B cell (primary cell): ENCODE data around the gene UBE2R2. TPM values are rescaled to one million over a fixed set of nuclear protein-coding genes. Genes with fewer than 3 reads are reported as not detected.

Experiments used
- ATAC-seq: fragments of 200-7000 bp; cut with Tn5 transposase; one replicate; pipeline ENCODE4 v1.10.0; 2021; ENCODE audit warnings: low read depth, mild to moderate bottlenecking, moderate number of reproducible peaks, moderate library complexity
- CTCF ChIA-PET: fragments of 350-600 bp; sonication (Branson Sonifier 250); formaldehyde crosslinking; loops from one replicate; lab custom pipeline; 2021; ENCODE audit warnings: antibody characterized with exemption, inconsistent platforms; lab: Charles Lee
- POLR2A ChIA-PET: fragments of 350-600 bp; sonication (Branson Sonifier 250); formaldehyde crosslinking; loops from one replicate; lab custom pipeline; 2021; ENCODE audit warnings: antibody characterized with exemption; lab: Charles Lee
- DNase-seq: peaks from one replicate; pipeline ENCODE4 v3.0.0; 2013
- H2AFZ ChIP-seq: 2 replicates; pipeline ENCODE4 v1.6.1; 2012; ENCODE audit warnings: mild to moderate bottlenecking, low read depth, low read length; ENCODE audit not compliant: insufficient read depth, poor library complexity, severe bottlenecking
- H3K27ac ChIP-seq, 2 donors: 1 replicate in 1 of 2; 2 replicates in 1 of 2; pipeline ENCODE4 v1.5.1; 2012 to 2013; ENCODE audit warnings: low read length in 2 of 2, mild to moderate bottlenecking in 2 of 2, moderate library complexity in 1 of 2
- H3K27me3 ChIP-seq, 4 experiments: fragments of 200-600 bp in 1 of 4; sonication (generic) in 1 of 4; replicated peaks in 1 of 4; 1 replicate in 2 of 4; 2 replicates in 2 of 4; pipeline versions ENCODE4 v1.6.1 to v1.7.0; 2013 to 2016; ENCODE audit warnings: low read length in 3 of 4, mild to moderate bottlenecking in 2 of 4, mixed read lengths in 1 of 4, moderate library complexity in 1 of 4; ENCODE audit not compliant: insufficient read depth in 4 of 4, control insufficient read depth in 3 of 4; ENCODE audit errors: control extremely low read depth in 1 of 4
- H3K36me3 ChIP-seq, 2 experiments: replicated peaks in 1 of 2; 1 replicate in 1 of 2; 2 replicates in 1 of 2; pipeline versions ENCODE4 v1.6.1 to v1.7.1; 2013; ENCODE audit warnings: low read length in 1 of 2; ENCODE audit not compliant: insufficient read depth in 2 of 2, control insufficient read depth in 1 of 2; ENCODE audit errors: control extremely low read depth in 1 of 2, extremely low read depth in 1 of 2
- H3K4me1 ChIP-seq, 2 donors: fragments of 200-600 bp in 1 of 2; sonication (generic) in 1 of 2; 1 replicate in 1 of 2; 2 replicates in 1 of 2; pipeline versions ENCODE4 v1.5.1 to v1.6.1; 2013 to 2017; ENCODE audit warnings: low read length in 2 of 2; ENCODE audit not compliant: control insufficient read depth in 2 of 2, insufficient read depth in 2 of 2
- H3K4me2 ChIP-seq: replicated peaks from 2 replicates; pipeline ENCODE3; 2012; ENCODE audit warnings: mild to moderate bottlenecking, low read depth, low read length; ENCODE audit not compliant: poor library complexity, severe bottlenecking
- H3K4me3 ChIP-seq, 5 experiments: fragments of 200-600 bp in 1 of 5; sonication (generic) in 1 of 5; 1 replicate in 3 of 5; 2 replicates in 2 of 5; pipeline versions ENCODE4 v1.5.1 to v1.7.0; 2011 to 2016; ENCODE audit warnings: low read length in 4 of 5, mild to moderate bottlenecking in 4 of 5, low read depth in 2 of 5, control low read depth in 1 of 5, moderate library complexity in 1 of 5; ENCODE audit not compliant: insufficient read depth in 1 of 5; ENCODE audit errors: control extremely low read depth in 1 of 5, extremely low read depth in 1 of 5
- H3K79me2 ChIP-seq: fragments of 200-600 bp; sonication (generic); one replicate; pipeline ENCODE4 v1.6.0; 2016; ENCODE audit warnings: low read length; ENCODE audit not compliant: control insufficient read depth, insufficient read depth
- H3K9ac ChIP-seq: fragments of 200-600 bp; sonication (generic); 2 replicates; pipeline ENCODE4 v1.6.1; 2017; ENCODE audit warnings: mild to moderate bottlenecking, low read length, moderate library complexity
- H3K9me3 ChIP-seq, 3 donors: one replicate each; pipeline versions ENCODE4 v1.6.1 to v1.7.1; 2013; ENCODE audit warnings: low read length in 2 of 3; ENCODE audit not compliant: control insufficient read depth in 2 of 3, insufficient read depth in 1 of 3; ENCODE audit errors: control extremely low read depth in 1 of 3
- H4K20me1 ChIP-seq: 2 replicates; pipeline ENCODE4 v1.6.0; 2012; ENCODE audit warnings: mild to moderate bottlenecking, low read length; ENCODE audit not compliant: insufficient read depth, control insufficient read depth, poor library complexity, severe bottlenecking
- H3K27ac Mint-ChIP-seq: one replicate; pipeline ENCODE4 v1.8.0; 2021; ENCODE audit warnings: mixed read lengths
- H3K27me3 Mint-ChIP-seq: one replicate; pipeline ENCODE4 v1.8.0; 2021; ENCODE audit warnings: mixed read lengths
- H3K4me1 Mint-ChIP-seq: one replicate; pipeline ENCODE4 v1.8.0; 2021; ENCODE audit warnings: mixed read lengths
- H3K4me3 Mint-ChIP-seq: one replicate; pipeline ENCODE4 v1.8.0; 2021; ENCODE audit warnings: mixed read lengths
- H3K9me3 Mint-ChIP-seq: one replicate; pipeline ENCODE4 v1.8.0; 2022; ENCODE audit warnings: mixed read lengths; ENCODE audit not compliant: insufficient read depth
- CTCF ChIP-seq: fragments of 200-600 bp; IDR thresholded peaks from one replicate; pipeline ENCODE4 v1.8.0; 2022; ENCODE audit warnings: antibody characterized with exemption, mild to moderate bottlenecking
- EZH2 ChIP-seq: IDR thresholded peaks from 2 replicates; pipeline ENCODE4 v1.6.1; 2012; ENCODE audit warnings: borderline replicate concordance, low read depth, mild to moderate bottlenecking, moderate library complexity, low read length; ENCODE audit not compliant: insufficient read depth, poor library complexity, severe bottlenecking
- WGBS: methylation state at CpG from one replicate; pipeline ENCODE4 v1.1.5; 2013; ENCODE audit warnings: missing lambda C conversion rate; ENCODE audit not compliant: insufficient coverage; 5-methylcytosine and 5-hydroxymethylcytosine counted together
- intact Hi-C: fragments of 100-400 bp; cut with micrococcal nuclease; formaldehyde crosslinking; loops from one replicate; pipeline ENCODE4 v1.10.0; 2022
- polyA plus RNA-seq: library from polyadenylated mRNA; depleted of rRNA; stranded (reverse); fragments of >200 nt; gene quantifications from 2 replicates; pipeline ENCODE4 v1.2.3, GENCODE V29; 2012
- total RNA-seq, 2 donors: library from RNA; stranded (reverse); fragments of 120-200 nt in 1 of 2; gene quantifications; 1 replicate in 1 of 2; 2 replicates in 1 of 2; pipeline versions ENCODE4 v1.2.3 to v1.2.4, GENCODE V29; 2013 to 2022

Gene UBE2R2
- total and polyA plus RNA-seq, 2 donors (not counting 1 experiment from before 2014, with no cell fraction given): 18.9 to 48.8 TPM

GRCh38 chr9:33850267-33850629 lies 33.3 kb downstream of the UBE2R2 start:
- H3K4me1 ChIP-seq: peaks cover 21 to 24% of the 10 kb centered on the region in 2 donors
- no peak overlapping the region for H3K9ac ChIP-seq
- no peak for DNase-seq
- Mint-ChIP-seq H3K4me1 (peaks cover 41% of the 10 kb centered on the region), H3K27me3 (no peaks in the 10 kb centered on the region), H3K4me3 (no peak overlapping the region), H3K27ac (peak overlapping the region; percentile 53), H3K9me3 (no peaks in the 10 kb centered on the region)
- H3K27me3 ChIP-seq: no peaks in the 10 kb centered on the region
- no peak overlapping the region for H2AFZ ChIP-seq
- no peak for ATAC-seq
- POLR2A ChIA-PET: interaction anchor here (0.6 kb wide), 1 partner anchor 36 kb away, joined by 6 read pairs; no protein-coding TSS in a partner anchor
- peak overlapping the region in 1 of 2 donors; percentile 63 for H3K27ac ChIP-seq
- H4K20me1 ChIP-seq: peaks cover 55% of the 10 kb centered on the region
- CTCF ChIA-PET: interaction anchor here (0.6 to 10.5 kb wide), 4 partner anchors 10 to 80 kb away, joined by 3 to 179 read pairs (median 4); partner anchors contain the start of gene UBE2R2
- H3K4me3 ChIP-seq: no peak overlapping the region
- no peaks in the 10 kb centered on the region for H3K36me3 ChIP-seq
- H3K4me2 ChIP-seq: no peak overlapping the region
- intact Hi-C loops: no loop called here
- TF ChIP-seq CTCF (no peak), EZH2 (no peak)
- H3K9me3 ChIP-seq: no peaks in the 10 kb centered on the region
- H3K79me2 ChIP-seq: peaks cover 82% of the 10 kb centered on the region
- WGBS: 94% methylated on average over 2 of the region's 4 CpGs

- DNase-seq (no peak), ATAC-seq (no peak)
- ChIA-PET CTCF (interaction anchor here (0.6 to 10.5 kb wide), 4 partner anchors 10 to 80 kb away, joined by 3 to 179 read pairs (median 4); partner anchors contain the start of gene UBE2R2), POLR2A (interaction anchor here (0.6 kb wide), 1 partner anchor 37 kb away, joined by 6 read pairs; no protein-coding TSS in a partner anchor)
- no peak overlapping the region for H3K9ac ChIP-seq
- H3K4me3 Mint-ChIP-seq: no peak overlapping the region
- H3K36me3 ChIP-seq: no peaks in the 10 kb centered on the region
- no peak overlapping the region for H3K27ac Mint-ChIP-seq
- intact Hi-C loops: no loop called here
- no peak overlapping the region for H3K4me3 ChIP-seq
- no peak overlapping the region for H3K4me2 ChIP-seq
- peak overlapping the region in 1 of 2 donors; percentile 63 for H3K27ac ChIP-seq
- H3K27me3 Mint-ChIP-seq: no peaks in the 10 kb centered on the region
- H2AFZ ChIP-seq: no peak overlapping the region
- H3K9me3 Mint-ChIP-seq: no peaks in the 10 kb centered on the region
- no peaks in the 10 kb centered on the region for H3K27me3 ChIP-seq
- H3K9me3 ChIP-seq: no peaks in the 10 kb centered on the region
- TF ChIP-seq EZH2: no peak
- no peak for TF ChIP-seq CTCF
- peaks cover 82% of the 10 kb centered on the region for H3K79me2 ChIP-seq
- H3K4me1 Mint-ChIP-seq: peaks cover 43% of the 10 kb centered on the region
- H4K20me1 ChIP-seq: peaks cover 58% of the 10 kb centered on the region
- peaks cover 21 to 24% of the 10 kb centered on the region in 2 donors for H3K4me1 ChIP-seq
Observed at GRCh38 chr9:33850677-33851076, 33.7 kb downstream of the UBE2R2 start.
